Neuron (in vitro differentiated cells): ENCODE results near the gene TMEM235.

Experiments
- H2AFZ ChIP-seq: one replicate; pipeline ENCODE4 v1.6.1; 2013; ENCODE audit warnings: low read depth, mild to moderate bottlenecking, inconsistent platforms, low read length, moderate library complexity
- H3K27me3 ChIP-seq: one replicate; pipeline ENCODE4 v1.6.1; 2013; ENCODE audit warnings: low read length; ENCODE audit not compliant: insufficient read depth
- H3K36me3 ChIP-seq: one replicate; pipeline ENCODE4 v1.6.1; 2013; ENCODE audit warnings: low read length; ENCODE audit not compliant: insufficient read depth
- H3K4me1 ChIP-seq: one replicate; pipeline ENCODE4 v1.6.1; 2013; ENCODE audit warnings: low read length; ENCODE audit not compliant: insufficient read depth
- H3K4me3 ChIP-seq: 2 replicates; pipeline ENCODE4 v1.5.1; 2013; ENCODE audit warnings: mild to moderate bottlenecking, low read length, moderate library complexity
- H3K9me3 ChIP-seq: one replicate; pipeline ENCODE4 v1.6.1; 2013; ENCODE audit warnings: low read length

TMEM235 gene

DNA sequence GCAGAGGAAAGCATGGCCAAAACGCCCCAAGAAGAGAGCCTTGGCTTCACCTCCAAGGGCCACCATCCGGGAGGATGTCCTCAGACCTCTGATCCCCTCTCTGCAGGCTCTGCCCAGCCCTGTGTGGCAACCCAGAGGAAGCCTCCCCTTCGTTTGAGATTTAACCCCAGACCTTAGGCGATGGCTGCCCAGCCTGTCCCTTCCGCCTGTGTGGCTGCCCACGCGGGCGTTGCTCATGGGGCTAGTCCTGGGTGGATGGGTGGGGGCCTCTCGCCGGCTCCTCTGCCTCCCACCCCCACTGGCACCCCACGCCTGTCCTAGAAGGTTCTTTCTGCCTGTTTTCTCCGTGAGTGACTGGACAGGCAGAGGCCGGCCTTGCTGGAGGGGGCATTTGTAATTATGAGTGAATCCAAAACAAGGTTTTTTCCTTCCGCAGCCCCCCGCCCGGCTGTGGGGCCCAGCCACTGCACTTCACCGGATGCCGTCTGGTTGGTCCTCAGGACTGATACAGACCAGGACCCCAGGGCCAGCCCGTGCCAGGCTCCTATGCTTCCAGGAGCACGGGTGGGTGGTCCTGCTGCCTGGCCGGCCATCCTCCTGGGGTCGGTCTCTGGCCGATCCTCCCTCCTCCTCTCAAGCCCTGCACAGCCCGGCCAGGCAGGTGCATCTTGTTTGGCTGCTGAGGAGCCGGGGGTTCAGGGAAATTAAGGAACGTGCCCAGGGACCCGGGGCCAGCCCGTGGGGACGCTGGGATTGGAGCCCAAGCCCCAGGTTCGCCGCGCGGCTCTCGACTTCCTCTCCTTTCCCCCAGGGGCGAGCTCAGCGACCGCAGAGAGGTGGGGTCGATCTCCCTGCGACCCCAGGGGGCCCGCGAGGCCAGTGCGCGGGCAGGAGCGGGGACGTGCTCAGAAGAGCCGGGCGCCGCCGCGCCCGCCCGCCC lies at the start of gene TMEM235:
TSS of gene TMEM235 (plus strand) at position 636 of the 940 bp plus-strand sequence. CDS start 393 bp downstream, outside the sequence.
- Histone ChIP-seq H3K9me3 (no peaks in the 10 kb centered on the region), H3K36me3 (no peaks in the 10 kb centered on the region), H2AFZ (no peak within 1 kb of the TSS), H3K4me1 (peaks cover 13% of the 10 kb centered on the region), H3K4me3 (no peak within 1 kb of the TSS), H3K27me3 (peaks cover 41% of the 10 kb centered on the region)

DNA sequence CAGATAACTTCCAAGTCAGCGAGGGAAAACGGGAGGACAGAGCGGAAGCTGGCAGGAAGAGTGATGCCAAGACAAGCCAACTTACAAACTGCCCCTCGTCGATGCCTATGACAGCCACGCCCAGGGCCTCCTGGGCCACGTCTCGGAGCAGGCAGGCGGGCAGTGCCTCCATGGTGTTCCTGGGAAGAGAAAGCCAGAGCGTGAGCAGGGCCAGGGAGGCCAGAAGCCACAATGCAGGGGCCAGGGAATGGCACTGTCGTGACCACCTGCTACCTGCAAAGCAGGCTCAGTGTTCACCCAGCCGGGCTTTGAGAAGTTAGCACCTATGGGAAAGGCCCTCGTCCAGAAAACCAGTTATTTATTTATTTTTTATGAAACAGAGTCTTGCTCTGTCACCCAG lies 48.9 kb upstream of the TMEM235 start:
- Histone ChIP-seq H3K4me1 (peaks cover 28% of the 10 kb centered on the region), H3K9me3 (no peaks in the 10 kb centered on the region), H3K4me3 (no peak overlapping the region), H2AFZ (no peak overlapping the region), H3K27me3 (no peaks in the 10 kb centered on the region), H3K36me3 (peaks cover 52% of the 10 kb centered on the region)

DNA sequence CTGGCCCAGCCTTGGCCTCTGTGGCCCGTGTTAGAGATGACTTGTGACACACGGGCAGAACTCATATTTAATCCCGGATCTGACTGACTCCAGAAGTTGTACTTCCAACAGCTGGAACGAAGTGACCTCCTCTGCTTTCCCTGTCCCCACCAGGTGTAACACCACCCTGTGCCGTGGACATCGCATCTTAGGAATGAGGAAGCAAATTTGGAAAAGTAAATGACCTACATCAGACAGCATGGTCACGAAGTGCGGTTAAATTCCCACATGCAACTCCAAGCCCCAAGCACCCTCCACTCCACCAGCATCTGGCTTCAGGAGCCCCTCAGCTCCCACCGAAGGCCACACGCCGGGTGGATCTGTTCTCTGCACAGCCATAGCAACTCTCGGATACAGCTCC lies 47.5 kb upstream of the TMEM235 start:
- Histone ChIP-seq H2AFZ (no peak overlapping the region), H3K4me3 (no peak overlapping the region), H3K27me3 (no peaks in the 10 kb centered on the region), H3K4me1 (peaks cover 37% of the 10 kb centered on the region), H3K9me3 (no peaks in the 10 kb centered on the region), H3K36me3 (peaks cover 44% of the 10 kb centered on the region)

DNA sequence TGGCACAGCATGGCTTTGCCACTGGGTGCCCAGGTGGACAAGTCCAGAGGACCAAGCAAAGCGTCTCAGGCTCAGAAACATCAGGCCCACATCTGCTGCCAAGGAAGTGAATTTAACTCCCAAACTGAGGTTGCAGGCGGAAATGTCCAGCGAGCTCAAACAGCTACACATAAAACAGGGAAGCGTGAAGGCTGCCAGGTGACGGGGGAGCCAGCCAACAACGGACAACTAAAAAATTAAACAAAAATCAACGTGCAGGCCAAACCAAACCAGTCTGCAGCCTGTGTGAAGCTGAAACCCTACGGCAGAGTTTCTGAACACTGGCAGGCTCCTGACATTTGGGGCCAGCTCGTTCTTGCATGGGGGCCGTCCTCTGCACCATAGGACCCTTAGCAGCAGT lies 47.1 kb upstream of the TMEM235 start:
- Histone ChIP-seq H3K9me3 (no peaks in the 10 kb centered on the region), H3K4me1 (peaks cover 37% of the 10 kb centered on the region), H3K27me3 (no peaks in the 10 kb centered on the region), H2AFZ (no peak overlapping the region), H3K36me3 (peaks cover 40% of the 10 kb centered on the region), H3K4me3 (no peak overlapping the region)

DNA sequence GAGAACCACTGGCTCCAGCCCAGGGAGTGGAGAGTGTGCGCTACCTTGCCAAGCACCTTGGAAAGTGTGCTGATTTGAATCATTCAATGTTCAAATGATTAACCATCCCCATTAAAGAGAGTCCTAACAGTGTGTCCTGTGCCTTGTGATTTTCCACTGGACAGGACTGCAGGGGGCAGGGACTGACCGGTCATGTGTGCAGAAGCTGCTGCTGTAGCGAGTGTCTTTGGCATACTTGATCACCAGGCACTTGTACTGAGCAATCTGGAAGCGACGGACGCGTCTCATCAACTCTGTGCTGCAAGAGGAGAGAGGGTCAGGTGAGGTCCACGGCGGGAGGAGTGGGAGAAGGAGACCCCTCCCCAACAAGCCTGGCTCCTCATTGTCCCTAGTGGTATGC lies 46.6 kb upstream of the TMEM235 start:
- H3K9me3 ChIP-seq, result no peaks in the 10 kb centered on the region
- no peaks in the 10 kb centered on the region for H3K27me3 ChIP-seq
- H3K4me1 ChIP-seq, result peaks cover 37% of the 10 kb centered on the region
- no peak overlapping the region for H3K4me3 ChIP-seq
- H2AFZ ChIP-seq, result no peak overlapping the region
- peaks cover 38% of the 10 kb centered on the region for H3K36me3 ChIP-seq

DNA sequence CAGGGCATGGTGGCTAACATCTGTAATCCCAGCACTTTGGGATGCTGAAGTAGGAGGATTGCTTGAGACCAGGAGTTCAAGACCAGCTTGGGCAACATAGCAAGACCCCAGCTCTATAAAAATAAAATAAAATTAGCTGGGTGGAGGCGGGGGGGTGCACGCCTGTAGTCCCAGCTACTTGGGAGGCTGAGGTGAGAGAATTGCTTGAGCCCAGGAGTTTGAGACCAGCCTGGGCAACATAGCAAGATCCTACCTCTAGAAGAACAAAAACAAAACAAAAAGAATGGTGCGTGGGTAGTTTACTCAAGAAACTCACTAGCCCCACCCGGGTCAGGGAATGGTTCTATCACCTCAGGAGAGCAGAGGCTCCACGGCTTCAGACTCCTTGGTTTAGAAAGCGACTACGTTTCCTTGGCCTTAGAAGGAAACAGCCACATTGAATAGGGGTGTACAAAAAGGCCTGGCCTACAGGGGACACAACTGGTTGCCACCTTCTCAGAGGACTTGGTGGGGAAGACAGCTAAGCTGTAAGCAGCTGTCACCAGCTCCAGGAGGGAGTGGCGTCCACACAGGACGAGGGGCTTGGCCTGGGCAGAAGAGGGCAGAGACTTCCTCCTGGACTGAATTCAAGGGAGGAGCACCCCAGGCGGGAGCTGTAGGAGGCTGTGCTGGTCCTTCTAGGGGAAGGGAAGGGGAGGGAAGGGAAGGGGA lies 45.3 kb upstream of the TMEM235 start:
- Histone ChIP-seq H3K9me3 (no peaks in the 10 kb centered on the region), H3K36me3 (peaks cover 38% of the 10 kb centered on the region), H3K4me3 (peak overlapping the region; percentile 78), H3K27me3 (no peaks in the 10 kb centered on the region), H3K4me1 (peaks cover 37% of the 10 kb centered on the region), H2AFZ (no peak overlapping the region)

DNA sequence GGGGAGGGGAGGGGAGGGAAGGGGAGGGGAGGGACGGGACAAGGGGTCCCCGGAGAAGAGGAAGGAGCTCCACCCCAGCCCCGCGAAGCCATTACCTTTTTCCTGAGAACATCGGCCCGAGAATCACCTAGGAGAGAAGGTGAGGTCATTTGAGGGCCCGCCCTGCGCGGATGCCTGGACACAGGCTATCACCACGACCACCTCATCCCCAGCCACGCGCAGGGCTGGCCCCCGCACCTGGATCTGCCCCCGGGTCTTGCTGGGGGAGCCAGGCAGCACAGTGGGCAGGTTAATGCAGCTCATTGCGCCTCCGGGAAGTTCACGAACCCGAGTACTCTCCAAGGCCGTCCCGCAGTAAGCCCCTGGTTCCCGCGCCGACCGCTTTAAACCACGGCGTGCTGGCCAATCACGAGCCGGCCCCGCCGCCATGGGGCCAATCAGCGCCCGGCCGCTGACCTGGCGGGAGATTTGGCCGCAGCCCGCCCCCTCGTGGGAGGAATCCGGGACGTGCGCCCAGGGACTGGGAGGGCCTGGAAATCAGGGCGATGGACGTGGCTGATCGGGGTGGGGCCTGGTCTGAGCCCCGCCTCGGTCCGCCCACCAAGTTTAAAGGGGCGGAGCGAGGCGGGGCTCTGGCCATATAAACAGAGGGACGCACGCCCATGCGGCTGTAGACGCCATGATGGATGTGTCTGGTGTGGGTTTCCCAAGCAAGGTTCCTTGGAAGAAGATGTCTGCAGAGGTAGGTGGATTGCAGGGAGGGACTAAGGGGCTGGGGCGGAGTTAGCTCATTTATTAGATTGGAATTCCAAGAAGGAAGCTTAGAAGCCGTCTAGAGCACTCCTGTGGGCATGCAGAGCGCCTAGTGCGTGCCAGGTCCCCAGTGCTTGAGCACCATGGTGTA lies 44.5 kb upstream of the TMEM235 start, which contains the start of the genes AFMID and TK1:
TSS of gene AFMID (plus strand) at position 671 of the 904 bp plus-strand sequence. CDS start at position 680, 9 bp downstream.
TSS of gene TK1 (minus strand) at position 361 of the 904 bp plus-strand sequence. CDS start at position 303, 58 bp downstream.
- H3K4me1 ChIP-seq, result peaks cover 37% of the 10 kb centered on the region

DNA sequence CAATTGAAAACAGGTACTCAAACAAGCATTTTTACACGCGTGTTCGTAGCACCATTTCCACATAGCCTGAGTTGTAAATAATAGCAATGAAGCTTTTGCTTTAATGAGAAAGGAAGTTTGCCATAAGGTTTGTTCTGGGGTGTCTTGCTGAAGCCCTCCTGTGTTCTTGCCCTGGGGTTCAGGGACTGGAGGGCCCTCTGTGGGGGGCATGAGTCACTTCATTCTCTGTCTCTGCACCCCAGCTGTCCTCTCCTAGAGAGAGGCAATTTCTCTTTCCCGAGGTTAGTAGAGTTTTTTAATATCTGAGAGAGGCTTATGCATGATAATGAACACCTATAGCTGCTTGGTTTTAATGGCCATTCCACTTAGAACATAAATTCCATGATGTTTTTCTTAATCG lies 34.7 kb upstream of the TMEM235 start:
- H3K9me3 ChIP-seq, result no peaks in the 10 kb centered on the region

More for the DNA sequence above, 44.5 kb upstream of the TMEM235 start, which contains the start of the genes AFMID and TK1:
- peak within 1 kb of the TSS; percentile 94 for H3K4me3 ChIP-seq
- peaks cover 35% of the 10 kb centered on the region for H3K36me3 ChIP-seq
- peak within 1 kb of the TSS; percentile 51 for H2AFZ ChIP-seq
- no peaks in the 10 kb centered on the region for H3K9me3 ChIP-seq
- no peaks in the 10 kb centered on the region for H3K27me3 ChIP-seq

DNA sequence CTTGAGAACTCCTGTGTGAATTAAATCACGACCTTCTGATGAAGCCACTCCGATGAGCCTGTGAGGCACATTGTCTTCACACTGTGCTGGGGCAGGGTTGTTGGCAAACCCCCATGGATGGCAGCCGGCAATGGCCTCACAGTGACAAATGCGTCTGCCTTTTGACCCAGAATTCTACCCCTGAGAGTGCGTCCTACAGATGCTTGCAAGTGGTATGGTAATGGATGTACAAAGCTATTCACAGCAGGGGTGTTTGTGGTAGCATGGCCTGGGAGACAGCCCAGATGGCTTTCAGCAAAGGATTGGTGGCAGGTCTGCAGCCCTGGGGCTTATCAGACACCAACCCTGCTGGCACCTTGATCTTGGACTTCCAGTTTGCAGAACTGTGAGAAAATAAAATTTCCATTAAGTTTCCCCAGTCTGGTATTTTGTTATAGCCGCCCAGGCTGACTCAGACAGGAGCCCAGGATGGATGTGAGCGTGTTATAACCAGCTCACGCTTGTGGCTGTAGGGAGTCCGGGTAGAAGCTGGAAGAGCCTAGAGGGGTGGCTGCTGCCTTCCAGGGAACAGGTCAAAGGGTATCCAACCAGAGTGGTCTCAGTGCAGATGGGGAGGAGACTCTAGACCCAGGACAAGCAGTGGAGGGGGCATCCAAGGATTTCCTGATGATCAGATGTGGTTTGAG lies 34.1 kb upstream of the TMEM235 start:
- Histone ChIP-seq H3K36me3 (peaks cover 27% of the 10 kb centered on the region), H3K4me1 (peaks cover 4% of the 10 kb centered on the region), H3K27me3 (no peaks in the 10 kb centered on the region), H2AFZ (no peak overlapping the region), H3K9me3 (no peaks in the 10 kb centered on the region), H3K4me3 (no peak overlapping the region)

More for the DNA sequence above, 34.7 kb upstream of the TMEM235 start:
- no peaks in the 10 kb centered on the region for H3K27me3 ChIP-seq
- H3K4me1 ChIP-seq, result peaks cover 4% of the 10 kb centered on the region
- H3K4me3 ChIP-seq, result no peak overlapping the region
- no peak overlapping the region for H2AFZ ChIP-seq
- H3K36me3 ChIP-seq, result peaks cover 27% of the 10 kb centered on the region

DNA sequence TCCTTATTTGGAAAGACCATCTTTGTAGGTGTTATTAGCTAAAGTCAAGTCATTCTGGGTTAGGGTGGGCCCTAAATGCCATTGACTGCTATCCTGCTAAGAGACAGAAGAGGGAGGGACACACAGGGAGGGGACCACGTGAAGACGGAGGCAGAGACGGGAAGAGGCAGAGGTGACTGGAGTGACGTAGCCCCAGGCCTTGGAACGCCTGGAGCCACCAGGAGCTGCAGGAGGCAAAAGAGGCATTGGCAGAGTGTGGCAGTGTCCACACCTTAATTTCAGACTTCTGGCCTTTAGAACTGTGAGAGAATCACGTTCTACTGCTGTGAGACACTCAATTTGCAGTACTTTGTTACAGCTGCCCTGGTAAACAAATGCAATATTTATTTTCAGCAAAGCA lies 31.0 kb upstream of the TMEM235 start:
- Histone ChIP-seq H3K4me1 (peaks cover 4% of the 10 kb centered on the region), H2AFZ (no peak overlapping the region), H3K36me3 (peaks cover 36% of the 10 kb centered on the region), H3K27me3 (no peaks in the 10 kb centered on the region), H3K9me3 (no peaks in the 10 kb centered on the region), H3K4me3 (no peak overlapping the region)

DNA sequence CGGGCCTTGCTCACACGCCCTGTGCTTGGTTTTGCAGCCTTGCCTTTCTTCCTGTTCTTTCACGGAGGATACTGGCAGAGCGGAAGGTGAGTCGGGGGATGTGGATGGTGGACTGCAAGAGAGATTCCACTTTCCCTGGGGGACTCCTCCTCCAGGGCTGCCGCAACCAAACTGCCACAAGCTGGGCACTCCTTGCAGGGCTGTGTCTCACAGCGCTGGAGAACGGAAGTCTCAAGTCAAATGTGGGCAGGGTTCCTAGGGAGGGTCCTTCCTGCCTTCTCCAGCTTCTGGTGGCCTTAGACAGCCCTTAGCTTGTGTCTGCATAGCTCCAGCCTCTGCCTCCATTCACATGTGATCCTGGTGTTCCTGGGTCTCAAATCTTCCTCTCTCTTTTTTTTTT lies 28.8 kb upstream of the TMEM235 start:
- H3K36me3 ChIP-seq, result peaks cover 34% of the 10 kb centered on the region
- no peaks in the 10 kb centered on the region for H3K9me3 ChIP-seq
- H3K4me3 ChIP-seq, result no peak overlapping the region
- H3K27me3 ChIP-seq, result no peaks in the 10 kb centered on the region
- H2AFZ ChIP-seq, result no peak overlapping the region
- no peaks in the 10 kb centered on the region for H3K4me1 ChIP-seq
